Stomach (tissue), 9 donors: ENCODE results near the gene TAB2. TPM values are rescaled to one million over a fixed set of nuclear protein-coding genes. Genes with fewer than 3 reads are reported as not detected.
A peak's percentile ranks its signal among the peaks of the same experiment; 100 is the strongest.
"Not testable (repeated sequence)": the region's sequence is repeated elsewhere in the genome, so short reads cannot be mapped to it uniquely, and the experiment has no call there.

Source experiments
- DNase-seq, 2 donors: peaks; one replicate each; pipeline versions ENCODE4 v3.0.0 to v3.0.0-alpha.2; 2013 to 2019
- H3K27ac ChIP-seq, 5 donors: fragments of 200-600 bp in 4 of 5; sonication (generic) in 4 of 5; one replicate each; pipeline ENCODE4 v1.5.1; 2013 to 2019; ENCODE audit warnings: mild to moderate bottlenecking in 1 of 5, moderate library complexity in 1 of 5
- H3K27me3 ChIP-seq, 3 donors: fragments of 200-600 bp; sonication (generic); one replicate each; pipeline ENCODE4 v1.5.1; 2017 to 2019; ENCODE audit warnings: mixed run types in 1 of 3
- H3K36me3 ChIP-seq, 4 donors: fragments of 200-600 bp; sonication (generic); 1 replicate in 3 of 4; 2 replicates in 1 of 4; pipeline ENCODE4 v1.5.1; 2016 to 2019
- H3K4me1 ChIP-seq, 4 donors: fragments of 200-600 bp; sonication (generic); one replicate each; pipeline ENCODE4 v1.5.1; 2016 to 2019
- H3K4me3 ChIP-seq, 4 donors: fragments of 200-600 bp; sonication (generic) in 3 of 4; one replicate each; pipeline ENCODE4 v1.5.1; 2016 to 2019; ENCODE audit warnings: mild to moderate bottlenecking in 1 of 4
- H3K9me3 ChIP-seq, 4 donors: fragments of 200-600 bp; sonication (generic); one replicate each; pipeline ENCODE4 v1.5.1; 2016 to 2019
- EP300 ChIP-seq: sonication (generic); formaldehyde crosslinking; IDR thresholded peaks from one replicate; pipeline ENCODE4 v1.6.1; 2017; ENCODE audit warnings: antibody characterized with exemption
- POLR2A ChIP-seq, 4 donors: fragments of 450-650 bp; IDR thresholded peaks; one replicate each; pipeline ENCODE4 v1.6.1; 2016; ENCODE audit warnings: antibody characterized with exemption in 4 of 4, control low read depth in 2 of 4, mild to moderate bottlenecking in 1 of 4, moderate library complexity in 1 of 4
- POLR2AphosphoS5 ChIP-seq, 3 donors: sonication (generic); formaldehyde crosslinking; IDR thresholded peaks; one replicate each; pipeline ENCODE4 v1.6.1; 2016; ENCODE audit warnings: antibody characterized with exemption in 3 of 3
- WGBS, 5 donors: extraction: QIAGEN DNeasy Blood & Tissue Kit in 3 of 5; methylation state at CpG; one replicate each; pipeline versions ENCODE4 v1.1.5 to v1.1.7; 2013 to 2018; 5-methylcytosine and 5-hydroxymethylcytosine counted together
- intact Hi-C: fragments of 100-400 bp; cut with DNase I; formaldehyde crosslinking; loops from one replicate; pipeline ENCODE4 v1.15.1; 2023; ENCODE audit warnings: low total_unique reads
- polyA plus RNA-seq, 3 donors: library from polyadenylated mRNA; stranded (reverse); fragments of 200-250 nt; gene quantifications; one replicate each; pipeline ENCODE4 v1.2.3, GENCODE V29; 2013
- total RNA-seq, 5 donors: library from RNA; depleted of rRNA; stranded (reverse); fragments of >200 nt; gene quantifications; one replicate each; pipeline versions ENCODE4 v1.1.0 to v1.2.3, GENCODE V29; 2014 to 2016
- TF ChIP-seq, protein P1 (sequence below), 7 experiments: fragments of 450-650 bp in 4 of 7; fragments of 200-600 bp in 3 of 7; sonication (generic) in 3 of 7; IDR thresholded peaks; one replicate each; pipeline ENCODE4 v1.5.1; 2016 to 2019; ENCODE audit warnings: antibody characterized with exemption in 7 of 7, control low read depth in 2 of 7, mild to moderate bottlenecking in 1 of 7
- donor health status: healthy with polysubstance abuse.
- donor health status: Bipolar disorder and iron deficiency.
- donor health status: healthy.

Gene TAB2
- total and polyA plus RNA-seq, 8 donors = 14.1 to 119 (median 47.4) TPM

DNA sequence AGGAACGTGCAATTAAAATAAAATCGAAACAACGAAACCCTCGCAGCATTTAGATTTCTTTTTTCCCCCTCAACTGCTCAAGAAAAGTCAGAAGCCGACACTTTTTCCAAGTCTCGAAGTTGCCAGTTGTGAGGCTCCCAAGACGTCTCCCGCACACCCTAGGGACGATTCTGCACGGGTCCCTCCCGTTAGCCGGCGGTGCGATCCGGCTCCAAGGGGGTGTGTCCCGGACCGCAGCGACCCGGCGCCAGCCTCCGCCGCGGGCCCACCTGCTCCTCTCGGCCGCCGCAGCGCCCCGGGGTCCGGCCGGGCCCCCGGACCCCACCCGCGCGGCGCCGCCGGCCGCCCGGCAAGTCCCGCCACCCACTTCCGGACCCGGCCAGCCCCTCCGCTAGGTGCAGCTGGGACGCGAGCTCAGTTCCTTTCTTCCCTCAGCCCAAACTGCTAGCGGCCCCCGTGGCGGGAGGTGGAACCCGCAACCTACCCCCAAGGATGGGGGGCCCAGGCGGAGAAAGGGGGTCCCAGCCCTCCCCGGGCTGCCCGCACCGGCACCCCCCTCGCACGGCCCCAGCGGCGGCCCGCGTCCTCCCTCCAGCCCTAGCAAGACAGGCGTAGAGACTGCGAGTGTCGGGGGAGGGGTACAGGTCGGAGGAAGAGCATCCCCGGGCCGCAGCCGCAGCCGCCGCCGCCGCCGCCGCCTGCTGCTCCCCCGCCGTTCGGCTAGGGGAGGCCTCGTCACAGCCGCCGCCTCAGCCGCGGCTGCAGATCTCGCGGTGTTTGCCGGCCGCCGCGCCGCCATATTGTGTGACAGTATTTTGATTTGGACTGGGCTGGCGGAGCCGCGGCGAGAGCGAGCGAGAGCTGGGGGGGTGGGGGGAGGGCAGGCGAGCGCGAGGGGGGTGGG lies 520 bp upstream of the TAB2 start:
- peak in 1 of 4 donors; percentile 51 for TF ChIP-seq POLR2A (IDR thresholded peaks at IDR 0.05)
- no peak for TF ChIP-seq EP300
- peak; percentile 25 to 60 (median 56) for TF ChIP-seq POLR2AphosphoS5 (IDR thresholded peaks at IDR 0.05)
- Histone ChIP-seq H3K4me3 (peak overlapping the region; percentile 76 to 96 (median 91)), H3K4me1 (peaks cover 12 to 42% (median 30%) of the 10 kb centered on the region in 4 donors), H3K27ac (peak overlapping the region; percentile 96 to 99 (median 97)), H3K9me3 (no peaks in the 10 kb centered on the region), H3K27me3 (no peaks in the 10 kb centered on the region), H3K36me3 (no peaks in the 10 kb centered on the region)
- 0 to 1% (median 1%) methylated on average over 24 to 96 of the region's 96 CpGs for WGBS, 5 donors
- DNase-seq = peak; percentile 90 to 98
- intact Hi-C loops = no loop called here

DNA sequence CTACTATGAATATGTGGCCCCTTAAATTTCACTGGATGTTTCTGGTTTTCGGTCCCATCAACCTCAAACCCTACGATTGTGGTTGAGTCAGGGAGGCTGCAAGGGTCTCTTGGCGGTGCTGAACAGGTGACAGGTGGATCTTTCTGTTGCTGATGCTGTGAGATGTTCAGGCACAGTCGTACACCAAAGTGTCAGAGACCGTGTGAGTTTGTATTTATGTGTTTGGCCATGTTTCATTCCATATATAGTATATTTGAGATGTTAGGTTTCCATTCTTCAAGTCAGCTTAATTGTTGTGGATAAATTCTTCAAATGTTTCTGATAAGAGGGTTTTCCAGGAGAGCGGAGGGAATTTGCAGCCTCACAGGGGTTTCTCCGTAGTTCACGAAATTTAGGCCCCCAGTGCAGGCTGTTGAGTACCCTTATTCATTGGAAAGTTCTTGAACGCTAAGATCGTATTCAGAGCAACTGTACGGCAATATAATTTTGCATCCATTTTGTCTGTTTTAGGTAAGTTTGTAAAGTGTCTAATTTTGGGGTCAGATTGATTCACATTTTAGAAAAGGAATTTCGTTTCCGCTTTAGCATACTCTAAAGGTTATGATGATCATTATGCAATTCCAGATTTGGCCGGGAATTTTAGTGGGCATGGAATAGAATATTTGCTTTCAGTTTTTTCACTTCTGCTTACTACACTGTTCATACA lies 1.2 kb downstream of the TAB2 start:
- TF ChIP-seq, protein P1, sequence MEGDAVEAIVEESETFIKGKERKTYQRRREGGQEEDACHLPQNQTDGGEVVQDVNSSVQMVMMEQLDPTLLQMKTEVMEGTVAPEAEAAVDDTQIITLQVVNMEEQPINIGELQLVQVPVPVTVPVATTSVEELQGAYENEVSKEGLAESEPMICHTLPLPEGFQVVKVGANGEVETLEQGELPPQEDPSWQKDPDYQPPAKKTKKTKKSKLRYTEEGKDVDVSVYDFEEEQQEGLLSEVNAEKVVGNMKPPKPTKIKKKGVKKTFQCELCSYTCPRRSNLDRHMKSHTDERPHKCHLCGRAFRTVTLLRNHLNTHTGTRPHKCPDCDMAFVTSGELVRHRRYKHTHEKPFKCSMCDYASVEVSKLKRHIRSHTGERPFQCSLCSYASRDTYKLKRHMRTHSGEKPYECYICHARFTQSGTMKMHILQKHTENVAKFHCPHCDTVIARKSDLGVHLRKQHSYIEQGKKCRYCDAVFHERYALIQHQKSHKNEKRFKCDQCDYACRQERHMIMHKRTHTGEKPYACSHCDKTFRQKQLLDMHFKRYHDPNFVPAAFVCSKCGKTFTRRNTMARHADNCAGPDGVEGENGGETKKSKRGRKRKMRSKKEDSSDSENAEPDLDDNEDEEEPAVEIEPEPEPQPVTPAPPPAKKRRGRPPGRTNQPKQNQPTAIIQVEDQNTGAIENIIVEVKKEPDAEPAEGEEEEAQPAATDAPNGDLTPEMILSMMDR (IDR thresholded peaks at IDR 0.05) = no peak
- TF ChIP-seq EP300 = no peak
- Histone ChIP-seq H3K9me3 (no peaks in the 10 kb centered on the region), H3K4me3 (peak overlapping the region; percentile 76 to 96 (median 91)), H3K27me3 (no peaks in the 10 kb centered on the region), H3K4me1 (peaks cover 23 to 59% (median 38%) of the 10 kb centered on the region in 4 donors), H3K36me3 (no peaks in the 10 kb centered on the region), H3K27ac (peak overlapping the region; percentile 96 to 99 (median 97))
- peak in 1 of 2 donors; percentile 56 for DNase-seq
- 1 to 3% (median 2%) methylated on average over 14 of the region's 14 CpGs for WGBS, 5 donors
- intact Hi-C loops = no loop called here

DNA sequence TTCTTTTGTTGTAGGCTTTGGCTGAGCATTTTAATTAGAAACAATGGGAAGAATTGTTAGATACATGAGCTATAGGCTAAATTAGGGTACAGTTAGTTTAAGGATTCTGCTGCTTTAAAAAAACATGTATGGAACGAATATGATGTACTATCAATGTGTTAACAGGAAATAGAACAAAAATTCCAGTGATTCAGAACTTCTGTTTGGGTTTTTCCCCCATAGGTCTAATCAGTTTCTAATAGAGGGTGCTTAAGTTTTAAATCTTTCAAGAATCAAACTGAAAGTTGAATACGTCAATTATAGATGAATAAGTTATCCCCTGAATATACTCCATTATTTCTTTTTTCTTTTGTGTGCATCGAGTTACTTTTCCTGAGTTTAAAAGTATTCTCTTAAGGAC lies 1.9 kb downstream of the TAB2 start:
- WGBS, 5 donors = 9 to 23% (median 17%) methylated on average over 3 of the region's 3 CpGs
- Histone ChIP-seq H3K4me3 (peak overlapping the region; percentile 76 to 96 (median 91)), H3K27me3 (no peaks in the 10 kb centered on the region), H3K9me3 (no peaks in the 10 kb centered on the region), H3K4me1 (peaks cover 23 to 66% (median 45%) of the 10 kb centered on the region in 4 donors), H3K27ac (peak overlapping the region in 3 of 5 donors; percentile 96 to 99 (median 97)), H3K36me3 (no peaks in the 10 kb centered on the region)
- TF ChIP-seq POLR2A (IDR thresholded peaks at IDR 0.05) (no peak), POLR2AphosphoS5 (IDR thresholded peaks at IDR 0.05) (no peak), EP300 (no peak)
- TF ChIP-seq, protein P1 (IDR thresholded peaks at IDR 0.05) = no peak
- intact Hi-C loops = no loop called here
- no peak for DNase-seq

DNA sequence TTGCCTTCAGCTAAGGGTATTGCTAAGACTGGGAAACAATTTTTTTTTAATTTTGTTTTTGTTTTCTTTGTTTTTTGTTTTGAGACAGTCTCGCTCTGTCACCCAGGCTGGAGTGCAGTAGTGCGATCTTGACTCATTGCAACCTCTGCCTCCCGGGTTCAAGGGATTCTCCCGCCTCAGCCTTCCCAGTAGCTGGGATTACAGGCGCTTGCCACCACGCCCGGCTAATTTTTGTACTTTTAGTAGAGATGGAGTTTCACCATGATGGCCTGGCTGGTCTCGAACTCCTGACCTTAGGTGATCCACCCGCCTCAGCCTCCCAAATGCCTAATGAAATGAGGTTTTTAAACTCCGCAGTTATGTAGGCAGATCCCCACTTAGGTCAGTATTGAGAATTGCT lies 2.5 kb downstream of the TAB2 start:
- DNase-seq, H3K9me3 ChIP-seq, H3K36me3 ChIP-seq, intact Hi-C loops, H3K27me3 ChIP-seq: not testable (repeated sequence)
- peak overlapping the region in 2 of 4 donors; percentile 89 to 93 for H3K4me3 ChIP-seq
- WGBS, 5 donors = 72 to 79% (median 75%) methylated on average over 10 of the region's 10 CpGs
- peaks cover 23 to 72% (median 48%) of the 10 kb centered on the region in 4 donors for H3K4me1 ChIP-seq
- peak overlapping the region in 3 of 5 donors; percentile 96 to 99 (median 97) for H3K27ac ChIP-seq

DNA sequence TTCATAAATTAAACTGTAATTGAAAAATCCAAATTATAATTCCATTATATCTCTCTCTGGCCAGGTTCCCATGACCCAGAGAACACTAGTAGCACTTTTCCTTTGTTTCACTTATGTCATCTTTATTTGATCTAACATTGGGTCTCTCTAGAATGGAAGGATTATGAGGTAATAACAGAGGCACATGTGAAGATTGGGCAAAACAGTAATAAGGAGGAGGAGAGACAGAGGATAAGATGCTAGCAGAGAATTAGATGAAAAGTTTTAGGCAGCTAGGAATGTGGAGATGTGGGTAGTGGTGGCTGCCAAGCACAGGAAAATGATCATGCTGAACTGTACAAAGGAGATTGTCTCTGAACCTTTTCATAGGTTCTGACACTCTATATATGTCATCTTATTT lies 3.3 kb downstream of the TAB2 start:
- TF ChIP-seq, protein P1 (IDR thresholded peaks at IDR 0.05) = no peak
- TF ChIP-seq POLR2A (IDR thresholded peaks at IDR 0.05) (no peak), POLR2AphosphoS5 (IDR thresholded peaks at IDR 0.05) (no peak), EP300 (no peak)
- DNase-seq = no peak
- Histone ChIP-seq H3K27ac (peak overlapping the region in 2 of 5 donors; percentile 35 to 50), H3K4me3 (no peak overlapping the region), H3K36me3 (no peaks in the 10 kb centered on the region), H3K4me1 (peaks cover 27 to 80% (median 52%) of the 10 kb centered on the region in 4 donors), H3K9me3 (no peaks in the 10 kb centered on the region), H3K27me3 (no peaks in the 10 kb centered on the region)
- intact Hi-C loops = no loop called here
